ENCODE data around the gene ACTMAP. TPM values are rescaled to one million over a fixed set of nuclear protein-coding genes. Genes with fewer than 3 reads are reported as not detected.

ACTMAP gene
- total and polyA plus RNA-seq, 2 of the 13 experiments (the other 11 are each of a cell fraction or from before 2014, with no cell fraction given), result 2.2 to 7.9 TPM

- TF ChIP-seq MAX (IDR thresholded peaks at IDR 0.05) (peak; percentile 86; the same call in 1 of the 2 replicates), ATAD3A (CRISPR knock-in tag; IDR thresholded peaks at IDR 0.05) (no peak), KDM1A (CRISPR knock-in tag; IDR thresholded peaks at IDR 0.05) (no peak), ZNF747 (CRISPR knock-in tag; IDR thresholded peaks at IDR 0.05; ENCODE audit: borderline replicate concordance) (0 out of 2 replicates have a peak, but pooled peaks have one; percentile 30), ZNF101 (CRISPR knock-in tag; IDR thresholded peaks at IDR 0.05; ENCODE audit: borderline replicate concordance, low read depth) (0 out of 2 replicates have a peak, but pooled peaks have one; percentile 25), MEF2D (CRISPR knock-in tag; IDR thresholded peaks at IDR 0.05) (0 out of 2 replicates have a peak, but pooled peaks have one; percentile 27), KAT2B (IDR thresholded peaks at IDR 0.05; ENCODE audit: borderline replicate concordance, low read depth, low read length) (no peak), KIAA2018 (CRISPR knock-in tag; IDR thresholded peaks at IDR 0.05; ENCODE audit: borderline replicate concordance) (no peak), POLR2A (IDR thresholded peaks at IDR 0.05; ENCODE audit: insufficient read depth in 1 of 2, low read depth in 2 of 2, low read length in 2 of 2) (peak; percentile 52 to 55; a peak in 2 of 4 replicates)
- TF ChIP-seq, protein P1, sequence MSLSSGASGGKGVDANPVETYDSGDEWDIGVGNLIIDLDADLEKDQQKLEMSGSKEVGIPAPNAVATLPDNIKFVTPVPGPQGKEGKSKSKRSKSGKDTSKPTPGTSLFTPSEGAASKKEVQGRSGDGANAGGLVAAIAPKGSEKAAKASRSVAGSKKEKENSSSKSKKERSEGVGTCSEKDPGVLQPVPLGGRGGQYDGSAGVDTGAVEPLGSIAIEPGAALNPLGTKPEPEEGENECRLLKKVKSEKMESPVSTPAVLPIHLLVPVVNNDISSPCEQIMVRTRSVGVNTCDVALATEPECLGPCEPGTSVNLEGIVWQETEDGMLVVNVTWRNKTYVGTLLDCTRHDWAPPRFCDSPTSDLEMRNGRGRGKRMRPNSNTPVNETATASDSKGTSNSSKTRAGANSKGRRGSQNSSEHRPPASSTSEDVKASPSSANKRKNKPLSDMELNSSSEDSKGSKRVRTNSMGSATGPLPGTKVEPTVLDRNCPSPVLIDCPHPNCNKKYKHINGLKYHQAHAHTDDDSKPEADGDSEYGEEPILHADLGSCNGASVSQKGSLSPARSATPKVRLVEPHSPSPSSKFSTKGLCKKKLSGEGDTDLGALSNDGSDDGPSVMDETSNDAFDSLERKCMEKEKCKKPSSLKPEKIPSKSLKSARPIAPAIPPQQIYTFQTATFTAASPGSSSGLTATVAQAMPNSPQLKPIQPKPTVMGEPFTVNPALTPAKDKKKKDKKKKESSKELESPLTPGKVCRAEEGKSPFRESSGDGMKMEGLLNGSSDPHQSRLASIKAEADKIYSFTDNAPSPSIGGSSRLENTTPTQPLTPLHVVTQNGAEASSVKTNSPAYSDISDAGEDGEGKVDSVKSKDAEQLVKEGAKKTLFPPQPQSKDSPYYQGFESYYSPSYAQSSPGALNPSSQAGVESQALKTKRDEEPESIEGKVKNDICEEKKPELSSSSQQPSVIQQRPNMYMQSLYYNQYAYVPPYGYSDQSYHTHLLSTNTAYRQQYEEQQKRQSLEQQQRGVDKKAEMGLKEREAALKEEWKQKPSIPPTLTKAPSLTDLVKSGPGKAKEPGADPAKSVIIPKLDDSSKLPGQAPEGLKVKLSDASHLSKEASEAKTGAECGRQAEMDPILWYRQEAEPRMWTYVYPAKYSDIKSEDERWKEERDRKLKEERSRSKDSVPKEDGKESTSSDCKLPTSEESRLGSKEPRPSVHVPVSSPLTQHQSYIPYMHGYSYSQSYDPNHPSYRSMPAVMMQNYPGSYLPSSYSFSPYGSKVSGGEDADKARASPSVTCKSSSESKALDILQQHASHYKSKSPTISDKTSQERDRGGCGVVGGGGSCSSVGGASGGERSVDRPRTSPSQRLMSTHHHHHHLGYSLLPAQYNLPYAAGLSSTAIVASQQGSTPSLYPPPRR (CRISPR knock-in tag; IDR thresholded peaks at IDR 0.05; ENCODE audit: borderline replicate concordance), result peak; percentile 75
- TF ChIP-seq, protein P2, sequence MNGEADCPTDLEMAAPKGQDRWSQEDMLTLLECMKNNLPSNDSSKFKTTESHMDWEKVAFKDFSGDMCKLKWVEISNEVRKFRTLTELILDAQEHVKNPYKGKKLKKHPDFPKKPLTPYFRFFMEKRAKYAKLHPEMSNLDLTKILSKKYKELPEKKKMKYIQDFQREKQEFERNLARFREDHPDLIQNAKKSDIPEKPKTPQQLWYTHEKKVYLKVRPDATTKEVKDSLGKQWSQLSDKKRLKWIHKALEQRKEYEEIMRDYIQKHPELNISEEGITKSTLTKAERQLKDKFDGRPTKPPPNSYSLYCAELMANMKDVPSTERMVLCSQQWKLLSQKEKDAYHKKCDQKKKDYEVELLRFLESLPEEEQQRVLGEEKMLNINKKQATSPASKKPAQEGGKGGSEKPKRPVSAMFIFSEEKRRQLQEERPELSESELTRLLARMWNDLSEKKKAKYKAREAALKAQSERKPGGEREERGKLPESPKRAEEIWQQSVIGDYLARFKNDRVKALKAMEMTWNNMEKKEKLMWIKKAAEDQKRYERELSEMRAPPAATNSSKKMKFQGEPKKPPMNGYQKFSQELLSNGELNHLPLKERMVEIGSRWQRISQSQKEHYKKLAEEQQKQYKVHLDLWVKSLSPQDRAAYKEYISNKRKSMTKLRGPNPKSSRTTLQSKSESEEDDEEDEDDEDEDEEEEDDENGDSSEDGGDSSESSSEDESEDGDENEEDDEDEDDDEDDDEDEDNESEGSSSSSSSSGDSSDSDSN (CRISPR knock-in tag; IDR thresholded peaks at IDR 0.05), result peak; percentile 87
Observed at GRCh38 chr19:40718774-40719391, 31.4 kb downstream of the ACTMAP start (continued).
